GM18858 (cell line): ENCODE measurements around the gene SCG5.

Experiments used
- ATAC-seq: cut with Tn5 transposase; IDR thresholded peaks from one replicate; pipeline ENCODE4 v1.9.1; 2021; ENCODE audit not compliant: unreplicated experiment

Gene SCG5

DNA sequence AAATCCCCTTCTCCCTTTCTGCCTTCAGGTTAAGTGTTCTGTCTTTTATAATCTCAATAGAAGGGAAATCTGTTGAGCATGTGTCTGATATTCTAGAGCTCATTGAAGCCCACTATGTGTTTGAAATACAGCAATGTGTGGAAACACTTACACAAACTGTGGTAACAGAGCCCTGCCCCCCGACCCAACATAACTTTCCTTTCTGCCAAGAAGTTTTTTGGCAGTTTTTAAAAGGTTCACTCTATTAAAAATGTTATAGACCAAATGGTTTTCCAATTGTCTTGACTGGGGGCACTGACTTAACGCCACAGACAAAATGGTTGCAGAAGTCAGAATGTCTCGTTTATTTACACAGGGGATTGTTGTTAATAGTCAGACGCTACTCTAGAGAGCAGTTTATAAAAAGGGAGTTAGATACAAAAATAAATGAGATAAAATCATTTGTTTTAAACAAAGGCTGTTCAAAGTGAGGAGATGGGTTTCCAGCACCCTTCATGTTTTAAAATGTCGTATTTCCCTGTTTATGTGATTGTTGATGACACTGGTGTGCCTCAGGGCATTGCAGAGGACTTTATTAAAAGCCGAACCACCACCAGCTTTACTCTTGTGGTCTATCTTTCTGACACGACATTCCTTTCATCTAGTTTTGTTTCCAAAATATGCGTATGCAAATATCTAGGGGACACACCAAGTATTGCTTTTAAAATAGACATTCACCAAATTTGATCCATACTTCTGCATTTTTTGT, 49.6 kb downstream of the SCG5 start:
- no peak for ATAC-seq

DNA sequence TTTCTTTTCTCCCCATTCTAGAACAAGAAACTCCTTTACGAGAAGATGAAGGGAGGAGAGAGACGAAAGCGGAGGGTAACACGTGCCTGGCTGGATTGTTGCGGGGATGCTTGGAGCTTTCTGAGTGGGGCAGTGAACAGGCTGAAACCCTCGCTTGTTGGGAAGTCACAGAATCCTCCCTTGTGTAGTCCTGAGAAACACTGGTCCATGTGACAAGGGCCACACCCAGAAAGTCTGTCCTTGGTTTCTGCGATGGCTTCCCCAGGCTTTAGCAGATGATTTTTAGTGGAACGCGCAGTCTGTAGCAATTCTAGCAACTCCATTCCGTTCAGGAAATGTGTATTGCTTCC, 50.2 kb downstream of the SCG5 start:
- ATAC-seq = no peak

DNA sequence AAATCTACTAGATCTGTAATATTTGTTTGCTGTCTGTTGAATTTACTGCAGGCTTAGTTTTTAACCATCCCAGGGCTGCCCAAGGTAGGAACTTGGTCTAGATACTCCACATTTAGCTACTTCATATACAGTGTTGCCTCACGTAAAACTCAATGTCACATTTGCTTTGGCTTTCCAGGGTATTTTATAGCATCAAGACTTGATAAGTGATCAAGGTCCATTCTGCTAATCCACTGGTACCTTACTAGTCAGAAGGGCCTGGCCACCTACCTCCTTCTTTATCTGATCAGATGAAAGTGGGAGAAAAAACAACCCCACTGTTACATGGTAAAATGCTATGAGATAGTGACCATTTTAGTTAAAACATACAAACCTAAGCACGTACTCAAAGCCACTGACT, 50.8 kb downstream of the SCG5 start:
- ATAC-seq = no peak

- no peak for ATAC-seq
These were observed 52.9 kb downstream of the SCG5 start for GRCh38 chr15:32694222-32694983.

DNA sequence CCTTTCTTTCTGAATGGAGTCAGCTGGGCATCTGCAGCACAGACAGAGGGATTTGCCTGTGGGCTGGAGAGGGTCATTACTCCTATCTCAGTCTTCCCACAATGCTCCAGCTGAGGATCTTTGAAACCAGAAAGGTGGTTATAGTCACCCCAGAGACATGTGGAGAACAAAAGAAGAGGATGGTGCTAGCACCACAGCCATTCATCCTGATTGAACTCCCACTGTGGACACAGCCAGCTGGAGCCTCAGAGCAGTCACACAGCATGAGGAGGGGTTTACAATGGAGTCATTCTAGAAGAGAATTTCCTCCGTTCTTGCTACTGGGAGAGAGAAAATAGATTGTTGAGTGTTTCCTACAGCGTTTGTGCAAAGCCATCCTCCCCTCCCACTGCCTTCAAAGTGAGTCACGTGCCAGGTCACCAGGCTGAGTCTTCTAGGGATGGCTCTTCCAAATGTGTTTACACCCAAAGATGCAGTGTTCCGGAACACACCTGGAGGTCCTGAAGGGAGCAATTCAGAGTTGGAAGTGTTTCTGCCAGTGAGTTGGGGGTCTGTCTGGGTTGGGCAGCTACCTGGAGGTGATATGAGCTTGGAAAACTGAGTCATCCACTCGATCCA, 57.4 kb downstream of the SCG5 start:
- no peak for ATAC-seq

DNA sequence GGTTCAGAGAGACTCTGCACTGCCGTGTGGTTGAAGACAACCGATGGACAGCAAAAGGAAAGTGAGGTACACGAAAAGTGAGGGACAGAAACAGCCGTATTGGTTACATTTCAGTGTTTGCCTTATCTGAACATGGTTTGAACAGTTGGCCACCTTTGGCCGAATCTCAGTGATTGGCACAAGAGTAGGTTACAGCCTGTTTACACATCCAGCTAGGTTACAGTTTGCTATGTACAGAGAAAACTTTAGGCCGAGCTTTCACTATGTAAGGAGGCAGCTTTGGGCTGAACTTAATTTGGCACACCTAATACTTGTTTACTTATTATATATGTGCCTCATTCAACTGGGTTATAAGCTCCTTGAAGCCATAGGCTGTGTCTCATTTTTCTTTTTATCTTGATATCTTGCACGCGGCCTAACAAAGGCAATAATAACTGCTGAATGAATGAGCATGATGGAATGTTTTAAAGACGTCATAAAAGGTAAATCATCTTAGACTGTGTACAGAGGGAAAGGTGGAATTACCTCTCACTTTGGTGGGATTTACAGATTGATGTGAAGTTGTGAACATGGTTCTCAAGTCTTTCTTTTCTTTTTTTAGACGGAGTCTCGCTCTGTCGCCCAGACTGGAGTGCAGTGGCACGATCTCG, 59.1 kb downstream of the SCG5 start:
- no peak for ATAC-seq

DNA sequence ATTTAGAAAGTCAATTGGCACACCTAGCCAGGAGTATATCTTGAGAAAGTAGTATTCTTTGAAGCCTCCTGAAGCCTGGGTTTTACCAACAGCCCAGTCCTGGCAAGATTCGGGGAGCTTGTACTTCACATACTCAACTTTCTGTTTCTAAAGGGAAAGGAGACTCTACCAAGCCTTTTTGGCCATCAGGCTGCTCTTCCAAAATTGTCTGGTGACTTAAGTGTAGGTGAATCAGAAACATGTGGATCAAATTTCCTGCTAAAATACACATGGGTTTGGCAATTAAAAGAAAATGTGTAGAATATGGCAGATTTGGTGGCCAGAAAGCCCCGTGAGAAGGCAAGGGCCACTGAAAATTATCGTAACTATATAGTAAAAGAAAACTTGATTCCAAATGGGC, 60.4 kb downstream of the SCG5 start:
- no peak for ATAC-seq

DNA sequence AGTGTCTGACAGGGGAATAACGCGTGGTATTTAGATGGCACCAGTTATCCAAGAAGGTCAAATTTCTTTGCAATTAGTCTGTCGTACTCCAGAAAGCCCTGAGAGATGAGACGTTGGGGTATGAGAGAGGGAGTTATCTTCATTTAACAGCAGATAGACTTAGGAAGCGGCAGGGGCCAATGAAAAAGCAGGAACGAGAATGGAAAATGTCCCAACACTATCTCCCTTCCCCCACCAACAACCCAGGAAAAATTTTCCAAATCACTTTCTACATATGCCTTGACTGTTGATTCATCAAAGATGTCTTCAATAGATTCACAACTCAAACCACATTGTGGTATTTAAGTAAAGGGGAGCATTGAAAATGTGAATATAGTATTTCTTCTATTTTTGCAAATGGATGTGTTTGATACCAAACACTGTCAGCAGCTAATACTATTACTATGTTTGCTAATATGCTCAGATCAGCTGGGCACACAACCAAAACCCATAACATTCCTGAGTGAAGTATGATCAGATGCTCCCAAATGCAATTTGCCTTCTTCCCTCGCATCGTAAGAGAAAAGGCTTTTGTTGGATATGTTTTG, 63.0 kb downstream of the SCG5 start:
- no peak for ATAC-seq

- ATAC-seq = no peak
These were observed 63.9 kb downstream of the SCG5 start for GRCh38 chr15:32705446-32705845.

DNA sequence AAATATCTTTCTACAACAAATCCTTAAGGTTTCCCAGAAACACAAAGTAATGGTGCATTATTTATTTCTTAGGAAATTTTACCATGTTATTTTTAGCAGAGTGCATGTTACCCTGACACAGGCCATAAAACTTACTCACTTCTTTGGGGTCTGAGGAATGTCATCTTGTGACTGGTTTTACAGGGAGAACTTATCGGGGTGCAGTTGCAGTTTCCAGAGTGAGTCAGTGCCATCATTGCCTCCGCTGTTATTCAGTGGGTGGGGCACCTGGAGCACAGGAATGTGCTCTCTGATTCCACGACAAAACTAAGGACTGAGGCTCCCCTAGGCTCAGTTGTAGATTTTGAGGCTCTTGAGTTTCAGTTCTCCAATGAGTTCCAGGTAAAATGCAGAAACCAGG, 65.2 kb downstream of the SCG5 start:
- no peak for ATAC-seq

DNA sequence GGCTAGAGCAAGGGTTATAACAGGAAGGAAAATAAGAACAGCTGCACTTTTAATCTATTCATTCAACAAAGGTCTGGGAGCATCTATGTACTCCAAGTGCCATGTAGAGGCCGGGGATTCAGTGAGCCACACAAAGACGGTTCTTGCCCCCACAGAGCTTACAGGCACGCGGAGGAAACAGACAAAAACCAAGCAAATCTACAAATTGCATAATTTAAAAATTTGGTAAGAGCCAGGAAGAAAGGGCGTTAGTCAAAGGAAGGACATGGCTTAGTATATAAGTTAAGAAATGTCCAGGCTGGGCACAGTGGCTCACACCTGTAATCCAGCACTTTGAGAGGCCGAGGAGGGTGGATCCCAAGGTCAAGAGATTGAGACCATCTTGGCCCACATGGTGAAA, 65.9 kb downstream of the SCG5 start:
- ATAC-seq = no peak

DNA sequence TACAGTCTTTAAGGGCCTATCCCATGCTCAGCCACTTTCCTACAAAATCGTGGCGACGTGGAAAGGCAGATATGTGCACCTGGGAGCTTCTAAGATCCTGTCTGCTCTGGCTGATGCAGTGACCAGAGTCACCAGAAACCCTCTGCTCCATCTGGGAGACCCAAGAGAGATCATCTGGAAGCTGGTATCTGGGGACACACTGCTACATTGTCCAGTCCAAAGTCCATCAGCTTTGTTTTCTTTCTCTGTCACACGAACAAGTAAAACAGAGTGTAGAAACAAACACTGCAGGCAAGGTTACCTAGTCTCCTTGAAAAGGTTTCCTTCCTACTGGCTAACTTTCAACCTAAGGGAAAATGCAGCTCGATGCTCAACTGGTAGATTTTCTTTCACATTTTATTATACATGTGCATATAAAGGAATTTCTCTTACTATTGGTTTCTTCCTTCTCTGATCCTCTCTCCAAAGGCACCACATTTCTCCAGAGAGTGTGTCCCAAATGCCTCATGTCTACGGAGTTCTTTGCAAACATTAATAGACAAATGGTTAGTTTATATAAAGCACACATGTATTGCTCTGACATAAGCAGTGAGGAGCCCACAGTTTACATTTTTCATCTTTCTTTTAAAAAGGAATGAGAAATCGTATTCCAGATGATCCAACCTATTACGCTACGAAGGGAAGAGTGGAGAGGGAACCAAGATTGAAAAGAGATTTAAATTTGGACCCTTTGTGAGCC, 68.0 kb downstream of the SCG5 start:
- ATAC-seq = no peak

- no peak for ATAC-seq
These were observed 73.8 kb downstream of the SCG5 start for GRCh38 chr15:32715276-32715675.

GRCh38 chr15:32716216-32716914, 74.9 kb downstream of the SCG5 start:
- ATAC-seq = no peak

DNA sequence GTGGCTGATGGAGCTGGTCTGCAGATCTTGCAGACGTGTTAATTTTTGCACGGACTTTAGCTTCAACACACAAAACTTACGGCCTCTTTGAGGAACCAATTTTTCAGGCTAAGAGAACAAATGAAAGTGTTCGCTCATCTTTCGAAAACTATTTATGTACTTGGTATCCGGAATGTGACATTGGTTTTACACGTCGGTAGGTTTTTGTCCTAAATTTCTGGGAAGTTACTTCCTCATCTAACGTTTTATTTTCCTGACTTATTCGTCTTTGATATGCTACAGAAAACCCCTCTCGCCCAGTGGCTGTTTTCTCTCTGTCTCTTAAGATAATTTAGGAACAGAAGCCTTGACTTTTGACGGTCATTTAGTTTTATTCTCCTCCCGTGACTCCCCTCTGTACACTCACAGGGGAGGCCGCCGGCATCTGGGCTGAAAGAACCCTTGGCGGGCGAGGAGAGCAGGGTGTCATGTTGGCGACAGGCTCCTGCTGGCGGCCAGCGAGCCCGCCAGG, 75.5 kb downstream of the SCG5 start:
- ATAC-seq = no peak

DNA sequence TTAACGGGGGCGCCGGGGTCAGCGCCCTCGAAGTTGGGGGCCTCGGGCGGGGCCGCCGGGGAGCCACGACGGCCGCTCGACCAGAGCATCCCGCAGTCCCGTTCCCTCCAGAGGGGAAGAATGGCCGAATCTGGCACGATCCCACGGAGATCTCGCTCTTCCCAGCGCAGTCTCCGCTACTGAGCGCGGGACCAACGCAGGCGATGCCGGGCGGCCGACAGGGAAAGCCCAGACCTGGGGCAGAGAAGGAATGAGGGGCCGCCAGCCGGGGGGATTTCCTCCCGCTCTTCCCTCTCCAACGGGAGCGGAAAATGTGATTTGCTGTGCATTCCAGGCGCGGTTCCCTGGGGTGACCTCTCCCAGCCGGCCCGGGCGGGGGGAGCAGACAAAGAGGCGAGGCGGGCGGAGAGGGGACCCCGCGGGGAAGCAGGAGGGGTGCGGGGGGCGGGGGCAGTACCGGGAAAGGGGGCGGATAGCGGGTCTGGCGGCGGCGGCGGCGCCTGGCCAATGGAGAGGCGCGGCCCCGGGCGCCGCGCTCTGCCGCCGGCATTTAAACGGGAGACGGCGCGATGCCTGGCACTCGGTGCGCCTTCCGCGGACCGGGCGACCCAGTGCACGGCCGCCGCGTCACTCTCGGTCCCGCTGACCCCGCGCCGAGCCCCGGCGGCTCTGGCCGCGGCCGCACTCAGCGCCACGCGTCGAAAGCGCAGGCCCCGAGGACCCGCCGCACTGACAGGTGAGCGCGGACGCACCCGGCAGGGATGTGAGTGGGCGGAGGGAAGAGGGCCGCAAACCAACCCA, 76.1 kb downstream of the SCG5 start, which contains the start of gene GREM1:
Gene GREM1 (plus strand): TSS at position 579 of the 801 bp plus-strand sequence. CDS start 12,687 bp downstream, outside the sequence.
- no peak for ATAC-seq

GRCh38 chr15:32718227-32718820, 76.8 kb downstream of the SCG5 start:
- no peak for ATAC-seq
